ENCODE measurements around the gene UGT1A5.

The UGT1A5 gene

GRCh38 chr2:233712611-233713261 lies at the start of gene UGT1A5:
UGT1A5 (plus strand) TSS chr2:233712907; CDS start chr2:233712992, 85 bp downstream.
- no peaks in the 10 kb centered on the region for H3K9me3 ChIP-seq (ENCODE audit: insufficient read depth, low read depth, low read length)
- H3K27me3 ChIP-seq (ENCODE audit: insufficient read depth, low read length), result no peaks in the 10 kb centered on the region
- H3K27ac ChIP-seq (ENCODE audit: low read length), result no peak within 1 kb of the TSS
- H3K36me3 ChIP-seq (ENCODE audit: insufficient read depth, low read depth, low read length), result no peaks in the 10 kb centered on the region
- no peak within 1 kb of the TSS for H3K4me3 ChIP-seq (ENCODE audit: low read length)
- no peaks in the 10 kb centered on the region for H3K4me1 ChIP-seq (ENCODE audit: insufficient read depth, low read length)
- no peak within 1 kb of the TSS for H3K9ac ChIP-seq (ENCODE audit: low read depth, low read length)

GRCh38 chr2:233663911-233664310 lies 48.8 kb upstream of the UGT1A5 start:
- H3K9ac ChIP-seq (ENCODE audit: low read depth, low read length), result no peak overlapping the region

GRCh38 chr2:233668605-233669260 lies 44.0 kb upstream of the UGT1A5 start:
- no peaks in the 10 kb centered on the region for H3K36me3 ChIP-seq (ENCODE audit: insufficient read depth, low read depth, low read length)

More at GRCh38 chr2:233663911-233664310, 48.8 kb upstream of the UGT1A5 start:
- Histone ChIP-seq H3K36me3 (ENCODE audit: insufficient read depth, low read depth, low read length) (no peaks in the 10 kb centered on the region), H3K27ac (ENCODE audit: low read length) (no peak overlapping the region), H3K9me3 (ENCODE audit: insufficient read depth, low read depth, low read length) (no peaks in the 10 kb centered on the region), H3K4me3 (ENCODE audit: low read length) (no peak overlapping the region), H3K4me1 (ENCODE audit: insufficient read depth, low read length) (no peaks in the 10 kb centered on the region), H3K27me3 (ENCODE audit: insufficient read depth, low read length) (no peaks in the 10 kb centered on the region)

GRCh38 chr2:233671290-233672161 lies 41.2 kb upstream of the UGT1A5 start, which contains the start of gene UGT1A9:
UGT1A9 (plus strand) TSS chr2:233671898; CDS start chr2:233671935, 37 bp downstream.
- Histone ChIP-seq H3K9me3 (ENCODE audit: insufficient read depth, low read depth, low read length) (no peaks in the 10 kb centered on the region), H3K4me3 (ENCODE audit: low read length) (no peak within 1 kb of the TSS), H3K36me3 (ENCODE audit: insufficient read depth, low read depth, low read length) (no peaks in the 10 kb centered on the region), H3K27ac (ENCODE audit: low read length) (no peak within 1 kb of the TSS), H3K9ac (ENCODE audit: low read depth, low read length) (no peak within 1 kb of the TSS), H3K4me1 (ENCODE audit: insufficient read depth, low read length) (no peaks in the 10 kb centered on the region), H3K27me3 (ENCODE audit: insufficient read depth, low read length) (no peaks in the 10 kb centered on the region)

More at GRCh38 chr2:233668605-233669260, 44.0 kb upstream of the UGT1A5 start:
- Histone ChIP-seq H3K27me3 (ENCODE audit: insufficient read depth, low read length) (no peaks in the 10 kb centered on the region), H3K27ac (ENCODE audit: low read length) (no peak overlapping the region), H3K4me3 (ENCODE audit: low read length) (no peak overlapping the region), H3K9ac (ENCODE audit: low read depth, low read length) (no peak overlapping the region), H3K9me3 (ENCODE audit: insufficient read depth, low read depth, low read length) (no peaks in the 10 kb centered on the region), H3K4me1 (ENCODE audit: insufficient read depth, low read length) (no peaks in the 10 kb centered on the region)

GRCh38 chr2:233672886-233673285 lies 39.8 kb upstream of the UGT1A5 start:
- Histone ChIP-seq H3K9me3 (ENCODE audit: insufficient read depth, low read depth, low read length) (no peaks in the 10 kb centered on the region), H3K4me1 (ENCODE audit: insufficient read depth, low read length) (no peaks in the 10 kb centered on the region), H3K27me3 (ENCODE audit: insufficient read depth, low read length) (no peaks in the 10 kb centered on the region), H3K27ac (ENCODE audit: low read length) (no peak overlapping the region), H3K4me3 (ENCODE audit: low read length) (no peak overlapping the region), H3K9ac (ENCODE audit: low read depth, low read length) (no peak overlapping the region), H3K36me3 (ENCODE audit: insufficient read depth, low read depth, low read length) (no peaks in the 10 kb centered on the region)

GRCh38 chr2:233673896-233674295 lies 38.8 kb upstream of the UGT1A5 start:
- Histone ChIP-seq H3K4me1 (ENCODE audit: insufficient read depth, low read length) (no peaks in the 10 kb centered on the region), H3K27ac (ENCODE audit: low read length) (no peak overlapping the region)

GRCh38 chr2:233674314-233674713 lies 38.4 kb upstream of the UGT1A5 start:
- no peak overlapping the region for H3K27ac ChIP-seq (ENCODE audit: low read length)
- H3K4me1 ChIP-seq (ENCODE audit: insufficient read depth, low read length), result no peaks in the 10 kb centered on the region

More at GRCh38 chr2:233673896-233674295, 38.8 kb upstream of the UGT1A5 start:
- Histone ChIP-seq H3K36me3 (ENCODE audit: insufficient read depth, low read depth, low read length) (no peaks in the 10 kb centered on the region), H3K27me3 (ENCODE audit: insufficient read depth, low read length) (no peaks in the 10 kb centered on the region), H3K9me3 (ENCODE audit: insufficient read depth, low read depth, low read length) (no peaks in the 10 kb centered on the region), H3K4me3 (ENCODE audit: low read length) (no peak overlapping the region), H3K9ac (ENCODE audit: low read depth, low read length) (no peak overlapping the region)

GRCh38 chr2:233674995-233675394 lies 37.7 kb upstream of the UGT1A5 start:
- Histone ChIP-seq H3K27me3 (ENCODE audit: insufficient read depth, low read length) (no peaks in the 10 kb centered on the region; the same call in 1 of the 2 replicates), H3K9me3 (ENCODE audit: insufficient read depth, low read depth, low read length) (no peaks in the 10 kb centered on the region), H3K27ac (ENCODE audit: low read length) (no peak overlapping the region), H3K4me1 (ENCODE audit: insufficient read depth, low read length) (no peaks in the 10 kb centered on the region), H3K4me3 (ENCODE audit: low read length) (no peak overlapping the region), H3K9ac (ENCODE audit: low read depth, low read length) (no peak overlapping the region), H3K36me3 (ENCODE audit: insufficient read depth, low read depth, low read length) (no peaks in the 10 kb centered on the region)

More at GRCh38 chr2:233674314-233674713, 38.4 kb upstream of the UGT1A5 start:
- no peaks in the 10 kb centered on the region for H3K9me3 ChIP-seq (ENCODE audit: insufficient read depth, low read depth, low read length)
- H3K36me3 ChIP-seq (ENCODE audit: insufficient read depth, low read depth, low read length), result no peaks in the 10 kb centered on the region
- no peaks in the 10 kb centered on the region; the same call in 1 of the 2 replicates for H3K27me3 ChIP-seq (ENCODE audit: insufficient read depth, low read length)
- no peak overlapping the region for H3K9ac ChIP-seq (ENCODE audit: low read depth, low read length)
- H3K4me3 ChIP-seq (ENCODE audit: low read length), result no peak overlapping the region

- Histone ChIP-seq H3K9ac (ENCODE audit: low read depth, low read length) (no peak overlapping the region), H3K36me3 (ENCODE audit: insufficient read depth, low read depth, low read length) (no peaks in the 10 kb centered on the region), H3K4me1 (ENCODE audit: insufficient read depth, low read length) (no peaks in the 10 kb centered on the region), H3K4me3 (ENCODE audit: low read length) (no peak overlapping the region), H3K27me3 (ENCODE audit: insufficient read depth, low read length) (no peaks in the 10 kb centered on the region; the same call in 1 of the 2 replicates), H3K27ac (ENCODE audit: low read length) (no peak overlapping the region), H3K9me3 (ENCODE audit: insufficient read depth, low read depth, low read length) (no peaks in the 10 kb centered on the region)
Measured at GRCh38 chr2:233676046-233676445, 36.7 kb upstream of the UGT1A5 start.

- Histone ChIP-seq H3K36me3 (ENCODE audit: insufficient read depth, low read depth, low read length) (no peaks in the 10 kb centered on the region), H3K9ac (ENCODE audit: low read depth, low read length) (no peak overlapping the region), H3K4me3 (ENCODE audit: low read length) (no peak overlapping the region), H3K9me3 (ENCODE audit: insufficient read depth, low read depth, low read length) (no peaks in the 10 kb centered on the region), H3K4me1 (ENCODE audit: insufficient read depth, low read length) (no peaks in the 10 kb centered on the region), H3K27me3 (ENCODE audit: insufficient read depth, low read length) (no peaks in the 10 kb centered on the region; the same call in 1 of the 2 replicates), H3K27ac (ENCODE audit: low read length) (no peak overlapping the region)
Measured at GRCh38 chr2:233679196-233679595, 33.5 kb upstream of the UGT1A5 start.

- Histone ChIP-seq H3K4me3 (ENCODE audit: low read length) (no peak overlapping the region), H3K27ac (ENCODE audit: low read length) (no peak overlapping the region), H3K36me3 (ENCODE audit: insufficient read depth, low read depth, low read length) (no peaks in the 10 kb centered on the region), H3K27me3 (ENCODE audit: insufficient read depth, low read length) (no peaks in the 10 kb centered on the region; the same call in 1 of the 2 replicates), H3K4me1 (ENCODE audit: insufficient read depth, low read length) (no peaks in the 10 kb centered on the region), H3K9me3 (ENCODE audit: insufficient read depth, low read depth, low read length) (no peaks in the 10 kb centered on the region), H3K9ac (ENCODE audit: low read depth, low read length) (no peak overlapping the region)
Measured at GRCh38 chr2:233680361-233681045, 32.2 kb upstream of the UGT1A5 start.
